NAMALWA (cell line): Measurements from ENCODE around the gene PIN4.
"Not testable (repeated sequence)": the region's sequence is repeated elsewhere in the genome, so short reads cannot be mapped to it uniquely, and the experiment has no call there.

Source experiments
- DNase-seq: peaks from one replicate; pipeline ENCODE4 v3.0.0-alpha.2; 2015; ENCODE audit warnings: low spot score

PIN4 gene

DNA sequence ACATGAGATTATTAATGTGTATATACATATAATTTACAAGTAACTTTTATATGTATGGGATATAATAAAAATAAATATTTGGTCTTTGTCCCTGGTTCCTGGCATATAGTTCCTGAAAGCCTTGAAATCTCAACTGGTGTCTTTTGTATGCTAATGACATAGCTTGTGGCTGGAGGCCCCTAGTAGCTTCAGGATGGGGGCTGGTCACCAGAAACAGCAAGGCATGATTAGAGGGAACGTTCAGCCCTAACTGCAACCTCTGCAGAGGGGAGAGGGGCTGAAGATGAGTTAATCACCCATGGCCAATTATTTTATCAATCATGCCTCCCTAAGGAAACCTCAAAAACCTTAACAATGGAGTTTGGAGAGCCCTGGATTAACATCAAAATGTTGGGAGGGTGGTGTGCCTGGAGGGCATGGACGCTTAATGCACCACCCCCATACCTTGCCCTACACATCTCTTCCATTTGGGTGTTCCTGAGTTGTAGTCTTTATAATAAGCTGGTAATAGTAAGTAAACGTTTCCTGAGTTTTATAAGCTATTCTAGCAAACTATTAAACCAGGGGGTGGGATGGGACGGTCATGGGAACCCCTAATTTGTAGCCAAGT, 21.3 kb downstream of the PIN4 start:
- DNase-seq = no peak

GRCh38 chrX:72203421-72203820, 21.9 kb downstream of the PIN4 start:
- DNase-seq = no peak

DNA sequence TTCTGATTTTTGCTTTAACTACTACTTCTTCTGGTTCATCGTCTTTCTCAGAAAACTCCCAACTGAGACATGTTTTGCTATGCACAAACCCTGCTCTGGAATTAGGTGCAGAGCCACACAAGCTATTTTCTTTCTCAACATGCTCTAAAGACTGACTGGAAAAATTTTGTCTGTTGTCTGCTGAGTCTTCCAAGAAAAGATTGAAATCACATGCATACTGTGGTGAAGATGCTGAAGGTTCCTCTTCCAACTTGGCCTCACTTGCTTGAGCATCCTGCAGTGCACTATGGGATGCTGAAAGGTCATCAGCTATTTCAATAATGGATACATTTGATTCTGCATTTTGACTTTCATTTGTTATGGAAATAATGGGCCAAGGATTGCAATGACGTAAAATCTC, 24.1 kb downstream of the PIN4 start:
- DNase-seq = no peak

- DNase-seq = no peak
Measured at GRCh38 chrX:72207366-72207765, 25.8 kb downstream of the PIN4 start.

DNA sequence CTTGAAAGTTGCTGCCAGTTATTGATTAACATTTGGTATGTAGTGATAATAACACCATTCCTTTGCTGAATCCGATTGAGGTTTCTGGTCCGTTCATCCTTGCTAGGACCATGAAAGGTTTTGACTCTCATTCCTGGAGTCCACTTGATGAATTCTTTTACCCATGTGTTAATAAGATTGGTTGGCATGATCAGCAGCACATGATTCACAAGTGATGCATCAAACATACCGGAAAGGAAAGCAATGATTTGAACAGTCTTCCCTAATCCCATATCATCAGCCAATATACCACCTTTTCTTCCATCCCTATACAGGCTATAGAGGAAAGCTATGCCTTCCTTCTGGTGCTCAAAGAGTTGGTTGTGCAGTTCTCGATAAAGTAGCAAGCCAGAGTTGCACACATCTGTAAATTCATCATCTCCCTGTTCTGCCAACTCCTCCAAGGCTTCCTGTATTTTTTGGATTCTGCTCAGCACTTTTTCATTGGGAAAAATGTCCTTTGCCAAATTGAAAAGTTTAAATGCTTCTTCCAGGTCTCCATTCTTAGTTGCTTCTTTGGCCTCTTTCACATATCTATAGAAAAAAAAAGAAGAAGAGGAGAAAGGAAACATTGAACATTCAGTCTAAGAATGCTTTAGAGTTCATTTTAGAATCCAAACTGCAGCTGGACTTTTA, 26.7 kb downstream of the PIN4 start:
- DNase-seq = no peak

DNA sequence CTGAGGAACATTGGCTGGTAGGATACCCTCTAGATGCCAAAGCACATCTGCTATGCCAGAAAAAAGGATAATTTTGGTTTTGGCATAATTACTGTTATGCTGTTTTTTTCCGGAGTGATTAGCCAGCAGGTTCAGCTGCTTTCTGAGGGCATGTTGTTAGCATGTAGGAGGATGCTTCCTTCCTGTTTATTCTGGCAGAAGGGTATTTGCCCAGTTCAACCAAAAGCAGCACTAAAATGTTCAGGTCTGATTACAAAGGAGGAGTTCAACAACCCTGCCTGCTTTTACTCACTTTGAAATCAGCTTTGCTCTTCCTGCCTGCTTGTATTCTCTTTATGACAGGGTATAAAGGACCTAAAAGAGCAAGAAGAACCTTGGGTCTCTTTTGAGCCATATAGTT, 35.4 kb downstream of the PIN4 start:
- DNase-seq = no peak

- not testable (repeated sequence) for DNase-seq
Measured at GRCh38 chrX:72220375-72220774, 38.8 kb downstream of the PIN4 start.

- DNase-seq = no peak
Measured at GRCh38 chrX:72230290-72230689, 48.7 kb downstream of the PIN4 start.

DNA sequence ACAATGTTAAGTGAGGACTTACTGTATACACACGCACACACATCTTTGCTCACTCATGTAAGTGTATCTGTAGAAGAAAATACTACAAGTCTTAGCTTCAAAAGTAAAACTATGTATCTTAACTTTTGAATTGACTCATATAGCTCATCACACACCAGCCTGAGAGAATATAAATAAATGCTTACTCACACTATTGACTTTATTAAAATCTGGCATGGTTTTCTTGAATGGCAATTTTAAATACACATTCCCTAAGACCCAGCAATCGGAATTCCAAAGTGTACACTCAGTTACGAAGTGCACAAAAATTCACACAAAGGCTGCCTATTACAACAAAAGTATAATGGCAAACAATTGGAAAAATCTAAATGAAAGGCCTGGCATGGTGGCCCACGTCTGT, 55.3 kb downstream of the PIN4 start:
- DNase-seq = no peak

DNA sequence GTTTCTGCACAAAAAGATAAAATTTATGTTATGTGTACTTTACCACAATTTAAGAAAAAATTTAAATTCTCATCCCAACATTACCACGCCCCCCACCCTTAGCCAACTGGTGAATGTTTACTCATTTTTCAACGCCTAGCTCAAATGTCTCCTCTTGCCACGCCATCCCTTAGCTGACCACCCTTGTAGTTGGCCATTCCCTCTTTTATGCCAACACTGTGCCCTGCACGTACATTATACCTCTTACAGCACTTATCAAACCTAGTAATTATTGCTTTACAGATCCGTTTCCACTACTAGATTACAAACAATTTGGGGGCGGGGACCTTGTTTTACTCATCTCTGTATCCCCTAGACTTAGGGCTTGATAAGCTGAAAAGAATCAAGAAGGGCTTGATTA, 56.6 kb downstream of the PIN4 start:
- no peak for DNase-seq

- DNase-seq = peak; percentile 87
Measured at GRCh38 chrX:72238721-72239475, 57.3 kb downstream of the PIN4 start, which contains the start of gene ERCC6L. ERCC6L (minus strand) TSS chrX:72239027; CDS start chrX:72238911, 116 bp downstream.

- DNase-seq = no peak
Measured at GRCh38 chrX:72240976-72241375, 59.4 kb downstream of the PIN4 start.

DNA sequence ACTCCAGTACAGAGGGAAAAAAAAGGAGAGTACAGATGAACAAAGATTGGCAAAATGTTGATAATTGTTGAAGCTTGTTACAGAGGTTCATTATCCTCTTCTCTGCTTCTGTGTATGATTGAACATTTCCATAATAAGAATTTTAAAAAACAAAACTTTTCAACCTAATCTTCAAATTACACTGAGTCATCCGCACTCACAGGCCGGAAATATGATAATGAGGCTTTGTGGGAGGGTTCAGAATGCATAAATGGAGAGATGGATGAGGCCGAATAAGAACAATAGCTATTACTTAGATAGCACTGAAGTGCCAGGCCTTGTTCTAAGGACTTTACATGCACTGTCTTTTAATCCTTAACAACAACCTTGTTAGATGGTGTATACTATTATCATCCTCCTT, 61.9 kb downstream of the PIN4 start:
- DNase-seq = no peak

- DNase-seq = peak; percentile 38
Measured at GRCh38 chrX:72245461-72246089, 64.0 kb downstream of the PIN4 start.

GRCh38 chrX:72247206-72247942, 65.8 kb downstream of the PIN4 start:
- no peak for DNase-seq
